SK-N-SH treated with all-trans-retinoic acid at 6 μM for 48 hours (cell line): ENCODE results near the gene RESP18.

ENCODE experiments used
- CREB5 ChIP-seq: fragments of 250-450 bp; sonication (Bioruptor Pico); IDR thresholded peaks from 2 replicates; pipeline ENCODE4 v1.5.1; 2020; ENCODE audit warnings: low read depth, mild to moderate bottlenecking, moderate library complexity
- ESRRG ChIP-seq: fragments of 250-450 bp; sonication (Bioruptor Pico); IDR thresholded peaks from 2 replicates; pipeline ENCODE4 v1.6.1; 2021; ENCODE audit warnings: mild to moderate bottlenecking
- GLIS3 ChIP-seq: fragments of 250-450 bp; sonication (Bioruptor Pico); IDR thresholded peaks from 2 replicates; pipeline ENCODE4 v1.5.0; 2020; ENCODE audit warnings: mild to moderate bottlenecking, moderate library complexity
- PPARA ChIP-seq: fragments of 250-450 bp; sonication (Bioruptor Pico); IDR thresholded peaks from 2 replicates; pipeline ENCODE4 v1.5.0; 2020; ENCODE audit warnings: mild to moderate bottlenecking, borderline replicate concordance
- RARB ChIP-seq: fragments of 250-450 bp; sonication (Bioruptor Pico); IDR thresholded peaks from 2 replicates; pipeline ENCODE4 v1.8.0; 2021; ENCODE audit warnings: mild to moderate bottlenecking, moderate library complexity
- SNAI2 ChIP-seq: fragments of 250-450 bp; sonication (Bioruptor Pico); IDR thresholded peaks from 2 replicates; pipeline ENCODE4 v1.5.0; 2020; ENCODE audit warnings: mild to moderate bottlenecking, moderate library complexity
- TCF4 ChIP-seq: fragments of 250-450 bp; sonication (Bioruptor Pico); IDR thresholded peaks from 2 replicates; pipeline ENCODE4 v1.8.0; 2021; ENCODE audit warnings: mild to moderate bottlenecking, moderate library complexity, borderline replicate concordance
- ZFP30 ChIP-seq: fragments of 450-650 bp; formaldehyde crosslinking; IDR thresholded peaks from 2 replicates; pipeline ENCODE4 v1.5.0; 2022; ENCODE audit warnings: mild to moderate bottlenecking, moderate library complexity
- ZNF565 ChIP-seq: fragments of 450-650 bp; formaldehyde crosslinking; conservative IDR thresholded peaks from 2 replicates; pipeline ENCODE4 v1.5.0; 2020; ENCODE audit warnings: low read depth, mild to moderate bottlenecking, moderate library complexity
- ZNF70 ChIP-seq: fragments of 450-650 bp; formaldehyde crosslinking; IDR thresholded peaks from 2 replicates; pipeline ENCODE4 v1.5.0; 2020; ENCODE audit warnings: mild to moderate bottlenecking, moderate library complexity
- TF ChIP-seq, protein P1 (sequence below): fragments of 250-450 bp; sonication (Bioruptor Pico); IDR thresholded peaks from 2 replicates; pipeline ENCODE4 v1.5.0; 2020; ENCODE audit warnings: mild to moderate bottlenecking, moderate library complexity
- TF ChIP-seq, protein P2 (sequence below): fragments of 250-450 bp; sonication (Bioruptor Pico); IDR thresholded peaks from 2 replicates; pipeline ENCODE4 v1.5.1; 2021; ENCODE audit warnings: mild to moderate bottlenecking, moderate library complexity

GRCh38 chr2:219279916-219280516 is 52.5 kb downstream of the RESP18 start:
- TF ChIP-seq, protein P1, sequence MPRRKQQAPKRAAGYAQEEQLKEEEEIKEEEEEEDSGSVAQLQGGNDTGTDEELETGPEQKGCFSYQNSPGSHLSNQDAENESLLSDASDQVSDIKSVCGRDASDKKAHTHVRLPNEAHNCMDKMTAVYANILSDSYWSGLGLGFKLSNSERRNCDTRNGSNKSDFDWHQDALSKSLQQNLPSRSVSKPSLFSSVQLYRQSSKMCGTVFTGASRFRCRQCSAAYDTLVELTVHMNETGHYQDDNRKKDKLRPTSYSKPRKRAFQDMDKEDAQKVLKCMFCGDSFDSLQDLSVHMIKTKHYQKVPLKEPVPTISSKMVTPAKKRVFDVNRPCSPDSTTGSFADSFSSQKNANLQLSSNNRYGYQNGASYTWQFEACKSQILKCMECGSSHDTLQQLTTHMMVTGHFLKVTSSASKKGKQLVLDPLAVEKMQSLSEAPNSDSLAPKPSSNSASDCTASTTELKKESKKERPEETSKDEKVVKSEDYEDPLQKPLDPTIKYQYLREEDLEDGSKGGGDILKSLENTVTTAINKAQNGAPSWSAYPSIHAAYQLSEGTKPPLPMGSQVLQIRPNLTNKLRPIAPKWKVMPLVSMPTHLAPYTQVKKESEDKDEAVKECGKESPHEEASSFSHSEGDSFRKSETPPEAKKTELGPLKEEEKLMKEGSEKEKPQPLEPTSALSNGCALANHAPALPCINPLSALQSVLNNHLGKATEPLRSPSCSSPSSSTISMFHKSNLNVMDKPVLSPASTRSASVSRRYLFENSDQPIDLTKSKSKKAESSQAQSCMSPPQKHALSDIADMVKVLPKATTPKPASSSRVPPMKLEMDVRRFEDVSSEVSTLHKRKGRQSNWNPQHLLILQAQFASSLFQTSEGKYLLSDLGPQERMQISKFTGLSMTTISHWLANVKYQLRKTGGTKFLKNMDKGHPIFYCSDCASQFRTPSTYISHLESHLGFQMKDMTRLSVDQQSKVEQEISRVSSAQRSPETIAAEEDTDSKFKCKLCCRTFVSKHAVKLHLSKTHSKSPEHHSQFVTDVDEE (CRISPR knock-in tag), result no peak
- TF ChIP-seq, protein P2, sequence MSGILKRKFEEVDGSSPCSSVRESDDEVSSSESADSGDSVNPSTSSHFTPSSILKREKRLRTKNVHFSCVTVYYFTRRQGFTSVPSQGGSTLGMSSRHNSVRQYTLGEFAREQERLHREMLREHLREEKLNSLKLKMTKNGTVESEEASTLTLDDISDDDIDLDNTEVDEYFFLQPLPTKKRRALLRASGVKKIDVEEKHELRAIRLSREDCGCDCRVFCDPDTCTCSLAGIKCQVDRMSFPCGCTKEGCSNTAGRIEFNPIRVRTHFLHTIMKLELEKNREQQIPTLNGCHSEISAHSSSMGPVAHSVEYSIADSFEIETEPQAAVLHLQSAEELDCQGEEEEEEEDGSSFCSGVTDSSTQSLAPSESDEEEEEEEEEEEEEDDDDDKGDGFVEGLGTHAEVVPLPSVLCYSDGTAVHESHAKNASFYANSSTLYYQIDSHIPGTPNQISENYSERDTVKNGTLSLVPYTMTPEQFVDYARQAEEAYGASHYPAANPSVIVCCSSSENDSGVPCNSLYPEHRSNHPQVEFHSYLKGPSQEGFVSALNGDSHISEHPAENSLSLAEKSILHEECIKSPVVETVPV (CRISPR knock-in tag), result no peak
- TF ChIP-seq ZNF70 (no peak), CREB5 (CRISPR knock-in tag) (no peak), ZNF565 (CRISPR knock-in tag) (no peak), ZFP30 (CRISPR knock-in tag) (no peak), GLIS3 (no peak), SNAI2 (CRISPR knock-in tag) (no peak), PPARA (CRISPR knock-in tag) (no peak), ESRRG (CRISPR knock-in tag) (no peak), TCF4 (CRISPR knock-in tag) (no peak), RARB (no peak)
